Esophagus squamous epithelium (tissue), 5 donors: ENCODE data around the gene CALML5. TPM values are rescaled to one million over a fixed set of nuclear protein-coding genes. Genes with fewer than 3 reads are reported as not detected.

Experiments
- DNase-seq: peaks from one replicate; lab custom pipeline; 2025; lab: John Stamatoyannopoulos, UW
- H3K27ac ChIP-seq, 4 donors: fragments of 200-600 bp; sonication (generic); one replicate each; pipeline ENCODE4 v1.5.1; 2016 to 2019; ENCODE audit warnings: mild to moderate bottlenecking in 1 of 4
- H3K27me3 ChIP-seq, 4 donors: fragments of 200-600 bp; sonication (generic); 1 replicate in 3 of 4; 2 replicates in 1 of 4; pipeline versions ENCODE4 v1.5.1 to v1.6.0; 2017 to 2021; ENCODE audit warnings: antibody characterized with exemption in 1 of 4
- H3K36me3 ChIP-seq, 3 donors: fragments of 200-600 bp; sonication (generic); one replicate each; pipeline ENCODE4 v1.5.1; 2016 to 2019
- H3K4me1 ChIP-seq, 3 donors: fragments of 200-600 bp; sonication (generic); one replicate each; pipeline ENCODE4 v1.5.1; 2017 to 2019
- H3K4me3 ChIP-seq, 4 donors: fragments of 200-600 bp; sonication (generic); 1 replicate in 3 of 4; 2 replicates in 1 of 4; pipeline ENCODE4 v1.5.1; 2016 to 2019; ENCODE audit warnings: mild to moderate bottlenecking in 2 of 4, moderate library complexity in 1 of 4
- H3K9me3 ChIP-seq, 3 donors: fragments of 200-600 bp; sonication (generic); one replicate each; pipeline ENCODE4 v1.5.1; 2016 to 2019
- POLR2A ChIP-seq, 4 donors: fragments of 450-650 bp; IDR thresholded peaks; one replicate each; pipeline ENCODE4 v1.6.1; 2017; ENCODE audit warnings: antibody characterized with exemption in 4 of 4, mild to moderate bottlenecking in 4 of 4, moderate library complexity in 3 of 4
- WGBS, 2 donors: methylation state at CpG; one replicate each; pipeline ENCODE4 v1.1.5; 2018; 5-methylcytosine and 5-hydroxymethylcytosine counted together
- intact Hi-C: fragments of 100-400 bp; cut with DNase I; formaldehyde crosslinking; loops from one replicate; pipeline ENCODE4 v1.15.0; 2022
- total RNA-seq, 4 donors: library from RNA; depleted of rRNA; stranded (reverse); fragments of >200 nt; gene quantifications; one replicate each; pipeline ENCODE4 v1.1.0, GENCODE V29; 2016
- TF ChIP-seq, protein P1 (sequence below), 6 experiments: fragments of 450-650 bp in 4 of 6; fragments of 200-600 bp in 2 of 6; sonication (generic) in 2 of 6; IDR thresholded peaks; one replicate each; pipeline ENCODE4 v1.5.1; 2016 to 2019; ENCODE audit warnings: antibody characterized with exemption in 6 of 6, mild to moderate bottlenecking in 4 of 6, moderate library complexity in 4 of 6
- donor health status: DM: yes; HTN: yes; CAD: no.

CALML5 gene
- total RNA-seq, 4 donors from 2014 or later = 14.5 to 148 (median 22.6) TPM

DNA sequence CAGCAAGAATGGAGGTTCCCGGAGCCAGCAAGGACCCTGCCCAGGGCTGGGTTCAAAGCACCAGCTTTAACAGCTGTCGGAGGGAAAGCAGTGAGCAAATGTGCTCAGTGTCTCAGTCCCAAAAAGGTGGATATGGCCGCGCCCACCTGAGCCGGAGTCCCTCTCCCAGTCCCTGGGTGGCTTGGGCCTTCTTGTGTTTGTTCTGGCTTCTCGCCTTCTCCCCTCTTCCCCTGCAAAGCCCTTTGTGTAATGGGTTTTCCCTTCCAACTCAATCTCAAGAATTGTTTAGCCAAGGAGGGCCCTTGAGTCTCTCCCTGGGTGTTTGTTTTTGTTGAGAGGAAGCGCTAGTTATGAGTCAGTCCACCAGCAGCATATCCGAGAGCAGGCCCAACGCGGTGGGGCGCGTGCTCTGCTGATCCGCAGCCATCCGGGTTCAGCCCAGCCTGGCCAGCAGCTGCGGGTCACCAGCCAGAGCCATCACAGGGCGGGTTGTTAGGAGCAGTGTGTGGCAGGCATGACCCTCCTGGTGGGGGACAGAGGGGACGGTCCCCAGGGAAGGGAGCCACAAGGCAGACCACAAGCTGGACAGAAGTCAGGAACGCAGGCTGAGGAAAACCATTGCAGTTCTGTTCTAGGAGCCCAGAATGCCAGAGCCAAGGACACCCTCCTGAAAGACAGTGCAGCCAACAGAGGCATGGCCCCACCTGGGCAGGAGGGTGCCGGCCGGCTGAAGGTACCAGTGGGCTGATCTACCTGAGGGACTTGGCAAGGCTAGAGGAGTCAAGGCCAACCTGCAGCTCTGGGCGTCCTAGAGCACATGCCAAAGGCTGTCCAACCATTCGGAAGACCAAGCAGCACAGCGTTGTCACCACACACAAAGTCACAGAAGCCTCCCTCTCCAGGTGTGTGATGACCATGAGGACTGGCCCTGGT, 46.7 kb upstream of the CALML5 start:
- intact Hi-C loops = no loop called here
- peaks cover 46 to 81% (median 50%) of the 10 kb centered on the region in 3 donors for H3K4me1 ChIP-seq
- no peaks in the 10 kb centered on the region for H3K36me3 ChIP-seq
- no peaks in the 10 kb centered on the region for H3K9me3 ChIP-seq
- WGBS, 2 donors = 44 to 63% methylated on average over 9 of the region's 23 CpGs
- peak overlapping the region in 1 of 4 donors; percentile 1 for H3K4me3 ChIP-seq
- H3K27ac ChIP-seq = peak overlapping the region; percentile 86 to 94 (median 92)
- H3K27me3 ChIP-seq = no peaks in the 10 kb centered on the region
- no peak for DNase-seq
- TF ChIP-seq, protein P1, sequence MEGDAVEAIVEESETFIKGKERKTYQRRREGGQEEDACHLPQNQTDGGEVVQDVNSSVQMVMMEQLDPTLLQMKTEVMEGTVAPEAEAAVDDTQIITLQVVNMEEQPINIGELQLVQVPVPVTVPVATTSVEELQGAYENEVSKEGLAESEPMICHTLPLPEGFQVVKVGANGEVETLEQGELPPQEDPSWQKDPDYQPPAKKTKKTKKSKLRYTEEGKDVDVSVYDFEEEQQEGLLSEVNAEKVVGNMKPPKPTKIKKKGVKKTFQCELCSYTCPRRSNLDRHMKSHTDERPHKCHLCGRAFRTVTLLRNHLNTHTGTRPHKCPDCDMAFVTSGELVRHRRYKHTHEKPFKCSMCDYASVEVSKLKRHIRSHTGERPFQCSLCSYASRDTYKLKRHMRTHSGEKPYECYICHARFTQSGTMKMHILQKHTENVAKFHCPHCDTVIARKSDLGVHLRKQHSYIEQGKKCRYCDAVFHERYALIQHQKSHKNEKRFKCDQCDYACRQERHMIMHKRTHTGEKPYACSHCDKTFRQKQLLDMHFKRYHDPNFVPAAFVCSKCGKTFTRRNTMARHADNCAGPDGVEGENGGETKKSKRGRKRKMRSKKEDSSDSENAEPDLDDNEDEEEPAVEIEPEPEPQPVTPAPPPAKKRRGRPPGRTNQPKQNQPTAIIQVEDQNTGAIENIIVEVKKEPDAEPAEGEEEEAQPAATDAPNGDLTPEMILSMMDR (IDR thresholded peaks at IDR 0.05) = no peak
- TF ChIP-seq POLR2A (IDR thresholded peaks at IDR 0.05) = no peak

DNA sequence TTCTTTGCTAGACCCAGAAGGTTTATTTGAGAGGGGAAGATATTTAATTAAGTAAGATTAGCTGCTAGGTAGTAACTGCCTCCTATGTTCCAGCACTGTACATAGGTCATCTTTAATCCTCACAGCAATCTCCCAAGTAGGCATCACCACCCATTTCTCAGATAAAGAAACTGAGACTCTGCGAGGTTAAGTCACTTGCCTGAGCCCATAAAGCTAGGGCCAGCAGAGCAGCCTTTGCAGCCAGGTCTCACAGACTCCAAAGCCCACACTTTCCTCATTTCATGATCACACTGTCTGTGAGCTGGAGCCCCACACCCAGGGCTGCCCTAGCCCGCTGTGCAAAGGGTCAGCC, 46.0 kb upstream of the CALML5 start:
- H3K27ac ChIP-seq = peak overlapping the region; percentile 86 to 94 (median 92)

DNA sequence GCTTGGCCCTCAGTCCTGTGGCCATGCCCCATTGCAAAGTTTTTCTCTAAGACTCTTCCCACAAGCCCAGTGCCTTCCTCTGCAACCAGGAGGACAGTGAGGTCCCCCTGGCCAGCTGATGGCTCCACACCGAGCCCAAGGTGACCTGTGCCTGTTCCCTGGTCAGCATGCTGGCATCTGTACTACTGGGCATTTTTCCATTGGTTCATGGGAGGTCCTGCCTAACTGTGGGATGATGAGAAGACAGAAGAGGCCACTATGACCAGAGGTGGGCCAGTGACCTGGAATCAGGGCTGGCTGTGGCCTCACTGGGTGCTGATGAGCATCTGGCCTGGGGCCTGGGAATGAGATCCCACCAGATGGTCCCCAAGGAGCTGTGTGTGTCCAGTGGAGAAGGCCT, 45.6 kb upstream of the CALML5 start:
- intact Hi-C loops = no loop called here
- Histone ChIP-seq H3K9me3 (no peaks in the 10 kb centered on the region), H3K4me3 (no peak overlapping the region), H3K36me3 (no peaks in the 10 kb centered on the region), H3K4me1 (peaks cover 40 to 70% (median 43%) of the 10 kb centered on the region in 3 donors), H3K27ac (peak overlapping the region; percentile 86 to 94 (median 92)), H3K27me3 (no peaks in the 10 kb centered on the region)
- TF ChIP-seq, protein P1 (IDR thresholded peaks at IDR 0.05) = no peak
- TF ChIP-seq POLR2A (IDR thresholded peaks at IDR 0.05) = no peak
- no peak for DNase-seq
- 80% methylated on average over 1 of the region's 1 CpG; no CpG with 5 or more reads in 1 of the 2 donors for WGBS, 2 donors

More for the DNA sequence above, 46.0 kb upstream of the CALML5 start:
- no peak for TF ChIP-seq POLR2A (IDR thresholded peaks at IDR 0.05)
- TF ChIP-seq, protein P1 (IDR thresholded peaks at IDR 0.05) = no peak
- DNase-seq = no peak
- 80 to 83% methylated on average over 1 of the region's 2 CpGs for WGBS, 2 donors
- H3K36me3 ChIP-seq = no peaks in the 10 kb centered on the region
- intact Hi-C loops = no loop called here
- H3K4me1 ChIP-seq = peaks cover 43 to 74% (median 44%) of the 10 kb centered on the region in 3 donors
- no peaks in the 10 kb centered on the region for H3K9me3 ChIP-seq
- H3K4me3 ChIP-seq = peak overlapping the region in 1 of 4 donors; percentile 1
- H3K27me3 ChIP-seq = no peaks in the 10 kb centered on the region

DNA sequence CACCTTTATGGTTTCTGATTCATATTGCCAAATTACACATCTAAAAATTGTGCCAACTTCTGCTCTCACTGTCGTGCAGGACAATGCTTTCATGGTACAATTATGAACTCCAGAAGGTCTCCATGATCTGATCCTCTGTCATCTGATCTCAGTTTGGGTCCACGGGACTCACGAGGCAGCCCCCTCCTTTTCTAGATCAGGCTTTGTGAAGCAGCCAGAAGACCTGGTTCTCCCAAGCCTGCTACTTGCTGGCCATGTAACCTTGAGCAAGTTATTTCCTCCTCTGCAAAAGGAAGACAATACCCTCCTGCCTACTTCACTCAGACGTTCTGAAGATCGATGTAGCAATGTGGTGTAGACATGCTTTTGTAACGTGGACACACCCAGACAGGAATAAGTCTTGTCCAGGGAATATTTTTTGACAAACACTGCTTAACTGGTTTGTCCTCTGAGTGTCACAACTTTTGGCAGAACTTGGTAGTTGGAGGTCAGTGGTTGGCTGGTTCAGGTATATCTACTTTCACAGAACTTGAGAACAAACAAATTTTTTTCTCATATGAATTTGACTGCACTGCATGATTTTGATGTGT, 44.9 kb upstream of the CALML5 start:
- no peaks in the 10 kb centered on the region for H3K36me3 ChIP-seq
- no peaks in the 10 kb centered on the region for H3K9me3 ChIP-seq
- H3K27ac ChIP-seq = peak overlapping the region; percentile 86 to 94 (median 92)
- WGBS, 2 donors = 46 to 61% methylated on average over 6 of the region's 6 CpGs
- no peak overlapping the region for H3K4me3 ChIP-seq
- TF ChIP-seq, protein P1 (IDR thresholded peaks at IDR 0.05) = no peak
- TF ChIP-seq POLR2A (IDR thresholded peaks at IDR 0.05) = no peak
- intact Hi-C loops = no loop called here
- peaks cover 40 to 63% (median 43%) of the 10 kb centered on the region in 3 donors for H3K4me1 ChIP-seq
- no peak for DNase-seq
- H3K27me3 ChIP-seq = no peaks in the 10 kb centered on the region

DNA sequence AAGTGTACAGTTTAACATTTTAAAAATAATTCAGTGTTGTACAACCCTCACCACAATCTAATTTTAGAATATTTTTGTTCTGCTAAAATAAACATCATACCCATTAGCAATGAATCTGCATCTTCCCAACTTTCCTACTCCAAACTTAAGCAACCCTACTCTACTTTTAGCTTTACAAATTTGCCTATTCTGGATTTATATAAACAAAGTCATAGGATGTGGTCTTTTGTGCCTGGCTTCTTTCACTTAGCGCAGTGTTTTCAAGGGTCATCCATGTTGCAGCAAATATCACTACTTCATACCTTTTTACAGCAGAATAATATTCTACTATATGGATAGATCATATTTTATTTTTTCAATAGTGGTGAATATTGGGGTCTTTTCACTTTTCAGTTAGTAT, 44.3 kb upstream of the CALML5 start:
- no peak for DNase-seq
- H3K27me3 ChIP-seq = no peaks in the 10 kb centered on the region
- intact Hi-C loops = no loop called here
- WGBS, 2 donors = 96 to 100% methylated on average over 1 of the region's 1 CpG
- no peak overlapping the region for H3K4me3 ChIP-seq
- no peaks in the 10 kb centered on the region for H3K36me3 ChIP-seq
- peaks cover 38 to 62% (median 44%) of the 10 kb centered on the region in 3 donors for H3K4me1 ChIP-seq
- TF ChIP-seq POLR2A (IDR thresholded peaks at IDR 0.05) = no peak
- TF ChIP-seq, protein P1 (IDR thresholded peaks at IDR 0.05) = no peak
- H3K9me3 ChIP-seq = no peaks in the 10 kb centered on the region
- peak overlapping the region in 3 of 4 donors; percentile 86 to 93 (median 92) for H3K27ac ChIP-seq
